ENCODE data around the gene CIAO3.

- TF ChIP-seq CTCF (IDR thresholded peaks at IDR 0.05; ENCODE audit: low read length): no peak
- TF ChIP-seq EZH2 (optimal IDR thresholded peaks at IDR 0.05; ENCODE audit: low read depth, low read length): no peak
- no peak for TF ChIP-seq EZH2phosphoT487 (IDR thresholded peaks at IDR 0.05; ENCODE audit: low read length)
Observed at GRCh38 chr16:732936-733335, 7.9 kb downstream of the CIAO3 start.

Data from MM.1S (cell line).